ENCODE data around the gene BCAP31.
"Not testable (repeated sequence)": the region's sequence is repeated elsewhere in the genome, so short reads cannot be mapped to it uniquely, and the experiment has no call there.

The BCAP31 gene

DNA sequence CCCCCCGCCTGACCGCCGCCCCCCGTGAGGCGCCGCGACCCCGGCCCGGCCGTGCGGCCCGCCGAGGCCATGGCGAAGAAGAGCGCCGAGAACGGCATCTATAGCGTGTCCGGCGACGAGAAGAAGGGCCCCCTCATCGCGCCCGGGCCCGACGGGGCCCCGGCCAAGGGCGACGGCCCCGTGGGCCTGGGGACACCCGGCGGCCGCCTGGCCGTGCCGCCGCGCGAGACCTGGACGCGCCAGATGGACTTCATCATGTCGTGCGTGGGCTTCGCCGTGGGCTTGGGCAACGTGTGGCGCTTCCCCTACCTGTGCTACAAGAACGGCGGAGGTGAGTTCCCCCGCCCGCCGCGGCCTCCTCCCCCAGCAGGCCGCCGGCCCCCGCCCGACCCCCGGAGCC is 35.7 kb downstream of the BCAP31 start:
- Histone ChIP-seq H3K27me3 (replicated peaks; ENCODE audit: control insufficient read depth, insufficient read depth, low read length, poor library complexity, severe bottlenecking) (no peaks in the 10 kb centered on the region), H3K4me3 (ENCODE audit: insufficient read depth, low read depth, low read length, poor library complexity, severe bottlenecking) (no peak overlapping the region), H3K4me1 (ENCODE audit: control insufficient read depth, insufficient read depth, low read length, poor library complexity, severe bottlenecking) (no peaks in the 10 kb centered on the region), H3K36me3 (ENCODE audit: control insufficient read depth, insufficient read depth, low read length) (no peaks in the 10 kb centered on the region), H3K9me3 (ENCODE audit: control insufficient read depth, low read length) (no peaks in the 10 kb centered on the region), H3K27ac (ENCODE audit: insufficient read depth, low read length, poor library complexity, severe bottlenecking) (no peak overlapping the region)
- DNase-seq: no peak

DNA sequence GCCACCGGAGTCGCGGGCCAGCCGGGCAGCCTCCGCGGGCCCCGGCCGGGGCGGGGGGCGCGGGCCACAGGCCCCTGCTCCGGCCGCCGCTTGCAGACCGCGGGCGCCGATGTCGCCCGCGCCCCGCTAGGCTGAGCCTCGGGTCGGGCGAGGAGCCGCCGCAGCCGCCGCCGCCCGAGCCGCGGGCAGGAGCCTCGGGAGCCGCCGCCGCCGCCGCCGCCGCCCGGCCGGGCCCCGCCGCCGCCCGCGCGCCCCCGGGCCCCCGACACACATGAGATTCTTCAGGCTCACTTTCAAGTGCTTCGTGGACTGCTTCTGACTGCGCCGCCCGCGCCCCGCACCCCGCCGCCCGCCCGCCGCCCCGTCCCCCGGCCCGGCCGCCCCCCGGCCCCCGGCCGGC is 36.1 kb downstream of the BCAP31 start:
- H3K27ac ChIP-seq (ENCODE audit: insufficient read depth, low read length, poor library complexity, severe bottlenecking): no peak overlapping the region
- H3K27me3 ChIP-seq (replicated peaks; ENCODE audit: control insufficient read depth, insufficient read depth, low read length, poor library complexity, severe bottlenecking): no peaks in the 10 kb centered on the region
- H3K4me3 ChIP-seq (ENCODE audit: insufficient read depth, low read depth, low read length, poor library complexity, severe bottlenecking): no peak overlapping the region
- no peaks in the 10 kb centered on the region for H3K9me3 ChIP-seq (ENCODE audit: control insufficient read depth, low read length)
- H3K4me1 ChIP-seq (ENCODE audit: control insufficient read depth, insufficient read depth, low read length, poor library complexity, severe bottlenecking): no peaks in the 10 kb centered on the region
- no peak for DNase-seq
- no peaks in the 10 kb centered on the region for H3K36me3 ChIP-seq (ENCODE audit: control insufficient read depth, insufficient read depth, low read length)

DNA sequence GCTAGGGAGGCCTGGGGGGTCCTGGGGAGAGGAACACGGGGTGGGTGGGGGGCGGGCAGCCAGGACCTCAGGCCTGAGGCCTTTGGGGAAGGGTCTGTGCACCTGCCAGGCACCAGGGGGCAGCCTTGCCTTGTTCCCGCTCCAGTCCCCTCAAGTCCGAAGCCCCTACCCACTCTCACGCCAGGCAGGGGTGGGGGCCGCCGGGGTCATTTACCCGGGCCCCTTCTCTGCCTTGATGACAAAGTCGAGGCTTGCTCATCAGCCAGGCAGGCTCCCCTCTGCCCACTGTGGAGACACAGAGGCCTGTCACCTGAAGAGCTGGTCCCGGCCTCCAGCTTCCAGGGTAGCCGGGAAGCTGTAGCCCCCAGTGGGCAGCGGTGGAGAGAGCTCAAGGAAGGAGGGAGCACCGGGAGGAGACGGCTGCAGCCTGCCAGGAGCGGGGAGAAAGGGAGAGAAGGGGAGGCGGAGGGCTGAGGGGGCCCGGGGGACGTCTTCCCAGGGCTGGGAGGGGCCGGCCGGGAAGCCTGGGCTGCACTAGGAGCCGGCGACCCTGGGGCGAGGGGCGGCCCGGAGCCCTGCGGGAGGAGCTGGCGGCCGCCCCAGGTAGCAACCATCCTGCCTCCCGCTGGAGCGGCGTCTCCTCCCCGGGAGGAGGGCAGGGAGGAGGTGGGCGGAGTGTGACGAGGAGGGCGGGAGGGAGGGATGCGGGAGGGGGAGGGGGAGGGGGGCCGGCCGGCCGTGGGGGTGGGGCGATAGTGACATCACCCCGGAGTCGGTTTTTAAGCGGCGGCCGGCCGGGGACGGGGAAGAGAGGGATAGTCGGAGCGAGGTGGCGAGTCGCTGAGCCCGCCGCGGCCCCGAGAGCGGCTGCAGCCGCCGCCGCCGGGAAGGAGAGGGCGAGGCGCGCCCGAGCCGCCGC is 36.8 kb downstream of the BCAP31 start, which contains the start of gene SLC6A8:
Gene SLC6A8, plus strand, starts transcription at position 806 of the 919 bp plus-strand sequence. CDS start 649 bp downstream, outside the sequence.
- H3K27me3 ChIP-seq (replicated peaks; ENCODE audit: control insufficient read depth, insufficient read depth, low read length, poor library complexity, severe bottlenecking): no peaks in the 10 kb centered on the region
- H3K27ac ChIP-seq (ENCODE audit: insufficient read depth, low read length, poor library complexity, severe bottlenecking): no peak within 1 kb of the TSS
- no peaks in the 10 kb centered on the region for H3K4me1 ChIP-seq (ENCODE audit: control insufficient read depth, insufficient read depth, low read length, poor library complexity, severe bottlenecking)
- no peaks in the 10 kb centered on the region for H3K9me3 ChIP-seq (ENCODE audit: control insufficient read depth, low read length)
- peak; percentile 11 to 27 (median 24) for DNase-seq
- peak within 1 kb of the TSS; percentile 32 for H3K4me3 ChIP-seq (ENCODE audit: insufficient read depth, low read depth, low read length, poor library complexity, severe bottlenecking)
- H3K36me3 ChIP-seq (ENCODE audit: control insufficient read depth, insufficient read depth, low read length): no peaks in the 10 kb centered on the region

DNA sequence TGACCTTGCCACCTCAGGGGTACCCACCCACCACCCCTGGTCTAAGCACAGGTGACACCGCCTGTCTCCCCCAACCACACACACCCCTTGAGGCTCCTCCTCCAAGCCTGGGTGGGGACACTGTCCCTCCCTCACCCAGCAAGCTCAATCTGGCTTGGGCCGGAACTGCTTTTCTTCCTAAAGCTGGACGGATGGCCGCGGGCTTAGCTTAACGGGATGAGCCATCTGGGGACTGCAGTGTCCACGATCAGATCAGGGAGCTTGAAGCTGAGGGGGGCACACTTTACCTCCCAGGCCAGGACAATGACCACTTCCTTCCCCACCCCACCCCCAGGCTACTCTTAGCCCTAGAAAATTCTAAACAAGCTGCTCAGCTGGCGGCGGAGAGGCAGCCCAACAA is 37.5 kb downstream of the BCAP31 start:
- DNase-seq: no peak
- H3K27ac ChIP-seq (ENCODE audit: insufficient read depth, low read length, poor library complexity, severe bottlenecking): no peak overlapping the region
- H3K36me3 ChIP-seq (ENCODE audit: control insufficient read depth, insufficient read depth, low read length): no peaks in the 10 kb centered on the region
- H3K27me3 ChIP-seq (replicated peaks; ENCODE audit: control insufficient read depth, insufficient read depth, low read length, poor library complexity, severe bottlenecking): no peaks in the 10 kb centered on the region
- H3K9me3 ChIP-seq (ENCODE audit: control insufficient read depth, low read length): no peaks in the 10 kb centered on the region
- H3K4me1 ChIP-seq (ENCODE audit: control insufficient read depth, insufficient read depth, low read length, poor library complexity, severe bottlenecking): no peaks in the 10 kb centered on the region
- no peak overlapping the region for H3K4me3 ChIP-seq (ENCODE audit: insufficient read depth, low read depth, low read length, poor library complexity, severe bottlenecking)

DNA sequence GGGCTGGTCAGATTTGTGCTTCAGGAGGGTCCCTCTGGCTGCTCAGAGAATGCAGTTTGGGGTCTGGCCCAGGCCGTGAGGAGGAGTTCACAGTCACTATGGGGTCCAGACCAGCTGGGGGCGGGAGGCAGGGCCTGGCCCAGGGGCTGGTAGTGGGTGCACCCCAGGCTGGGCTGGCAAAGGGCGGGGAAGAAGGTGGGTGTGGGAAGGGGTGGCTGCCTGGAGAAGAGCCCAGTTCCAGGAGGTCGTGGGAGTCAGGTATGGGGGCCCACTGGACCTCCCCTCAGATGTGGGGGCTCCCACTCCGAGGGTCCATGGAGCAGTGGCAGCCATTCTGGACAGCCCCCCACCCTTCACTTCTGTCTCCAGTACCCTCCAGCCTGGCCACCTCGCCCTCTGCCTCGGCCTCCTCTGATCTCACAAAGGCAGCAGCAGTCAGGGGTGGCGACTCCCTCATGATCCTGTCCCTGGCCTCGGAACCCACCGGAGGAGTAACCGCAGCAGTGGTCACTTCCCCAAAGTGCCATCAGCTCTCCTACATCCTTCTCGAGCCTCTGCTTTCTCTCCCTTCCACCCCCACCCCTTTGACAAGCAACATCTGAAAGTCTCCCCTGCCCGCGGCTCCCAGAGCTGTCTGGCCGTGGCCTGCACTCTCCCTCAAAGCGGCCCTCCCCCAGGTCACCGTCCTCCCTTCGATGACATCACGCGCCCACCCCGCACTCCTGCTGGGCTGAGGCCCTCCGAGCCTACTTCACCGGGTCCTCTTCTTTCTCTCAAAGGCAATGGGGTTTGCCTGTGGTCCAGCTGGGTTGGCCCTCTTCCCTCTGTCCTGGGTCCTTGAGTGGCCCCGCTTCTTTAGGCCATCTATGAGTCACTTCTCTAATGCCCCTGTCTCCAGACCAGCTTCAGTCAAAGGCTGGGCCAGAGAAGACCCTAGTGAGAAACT is 38.2 kb downstream of the BCAP31 start:
- no peaks in the 10 kb centered on the region for H3K9me3 ChIP-seq (ENCODE audit: control insufficient read depth, low read length)
- DNase-seq: no peak
- no peaks in the 10 kb centered on the region for H3K4me1 ChIP-seq (ENCODE audit: control insufficient read depth, insufficient read depth, low read length, poor library complexity, severe bottlenecking)
- H3K27me3 ChIP-seq (replicated peaks; ENCODE audit: control insufficient read depth, insufficient read depth, low read length, poor library complexity, severe bottlenecking): no peaks in the 10 kb centered on the region
- H3K36me3 ChIP-seq (ENCODE audit: control insufficient read depth, insufficient read depth, low read length): no peaks in the 10 kb centered on the region
- no peak overlapping the region for H3K27ac ChIP-seq (ENCODE audit: insufficient read depth, low read length, poor library complexity, severe bottlenecking)
- H3K4me3 ChIP-seq (ENCODE audit: insufficient read depth, low read depth, low read length, poor library complexity, severe bottlenecking): no peak overlapping the region

DNA sequence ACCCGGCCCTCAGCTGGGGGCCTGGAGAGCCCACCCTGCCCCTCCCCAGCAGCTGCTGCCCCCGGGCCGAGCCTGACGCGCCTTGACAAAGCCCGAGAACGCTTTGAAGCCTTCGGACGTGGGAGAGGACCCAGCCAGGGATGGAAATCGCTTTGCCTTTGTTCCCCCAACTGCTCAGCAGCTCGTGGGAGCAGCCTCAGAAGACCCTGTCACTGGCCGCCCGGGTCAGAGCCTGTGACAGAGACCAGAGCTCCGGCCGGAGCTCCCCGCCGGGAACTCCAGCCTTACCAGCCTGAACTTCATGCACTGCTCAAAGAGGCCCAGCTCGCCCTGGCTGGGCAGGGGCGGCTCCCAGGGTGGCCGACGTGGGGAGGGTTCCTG is 39.0 kb downstream of the BCAP31 start:
- H3K4me1 ChIP-seq (ENCODE audit: control insufficient read depth, insufficient read depth, low read length, poor library complexity, severe bottlenecking): no peaks in the 10 kb centered on the region
- no peaks in the 10 kb centered on the region for H3K36me3 ChIP-seq (ENCODE audit: control insufficient read depth, insufficient read depth, low read length)
- no peak overlapping the region for H3K27ac ChIP-seq (ENCODE audit: insufficient read depth, low read length, poor library complexity, severe bottlenecking)
- DNase-seq: no peak
- H3K4me3 ChIP-seq (ENCODE audit: insufficient read depth, low read depth, low read length, poor library complexity, severe bottlenecking): no peak overlapping the region
- H3K27me3 ChIP-seq (replicated peaks; ENCODE audit: control insufficient read depth, insufficient read depth, low read length, poor library complexity, severe bottlenecking): no peaks in the 10 kb centered on the region
- no peaks in the 10 kb centered on the region for H3K9me3 ChIP-seq (ENCODE audit: control insufficient read depth, low read length)

DNA sequence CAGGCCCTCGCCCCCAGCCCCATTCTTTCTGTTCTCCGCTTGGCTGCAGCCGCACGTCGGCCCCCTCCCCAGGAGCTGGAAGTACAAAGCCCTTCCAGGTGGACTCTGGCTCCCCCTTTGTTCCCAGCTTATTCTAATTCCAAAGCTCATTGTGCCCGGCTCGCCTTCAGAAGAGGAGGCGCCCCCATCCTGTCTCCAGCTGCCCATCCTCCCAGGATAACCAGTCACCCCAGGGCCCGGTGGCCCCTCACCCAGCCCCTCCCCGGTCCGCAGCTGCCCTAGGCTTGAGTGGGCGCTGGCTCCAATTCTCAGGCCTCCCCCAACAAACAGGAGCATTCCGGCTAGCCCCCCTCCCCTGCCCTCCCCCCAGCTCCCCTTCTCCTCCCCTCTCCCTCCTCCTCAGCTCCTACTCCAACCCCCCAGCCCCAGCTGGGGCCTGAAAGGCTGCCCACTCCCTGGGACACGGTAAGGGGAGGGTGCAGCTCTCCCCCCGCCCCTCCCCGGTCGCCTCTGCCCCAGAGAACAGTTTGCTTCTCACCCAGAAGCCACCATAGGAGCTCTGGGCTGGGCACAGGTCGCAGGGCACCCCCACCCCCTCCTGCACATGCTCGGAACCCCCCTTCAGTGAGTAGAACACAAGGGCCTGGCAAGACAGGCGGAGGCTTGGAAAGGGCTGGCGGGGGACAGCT is 39.6 kb downstream of the BCAP31 start:
- H3K4me3 ChIP-seq (ENCODE audit: insufficient read depth, low read depth, low read length, poor library complexity, severe bottlenecking): no peak overlapping the region
- H3K27ac ChIP-seq (ENCODE audit: insufficient read depth, low read length, poor library complexity, severe bottlenecking): no peak overlapping the region
- H3K4me1 ChIP-seq (ENCODE audit: control insufficient read depth, insufficient read depth, low read length, poor library complexity, severe bottlenecking): no peaks in the 10 kb centered on the region
- H3K27me3 ChIP-seq (replicated peaks; ENCODE audit: control insufficient read depth, insufficient read depth, low read length, poor library complexity, severe bottlenecking): no peaks in the 10 kb centered on the region
- DNase-seq: no peak
- no peaks in the 10 kb centered on the region for H3K36me3 ChIP-seq (ENCODE audit: control insufficient read depth, insufficient read depth, low read length)
- H3K9me3 ChIP-seq (ENCODE audit: control insufficient read depth, low read length): no peaks in the 10 kb centered on the region

DNA sequence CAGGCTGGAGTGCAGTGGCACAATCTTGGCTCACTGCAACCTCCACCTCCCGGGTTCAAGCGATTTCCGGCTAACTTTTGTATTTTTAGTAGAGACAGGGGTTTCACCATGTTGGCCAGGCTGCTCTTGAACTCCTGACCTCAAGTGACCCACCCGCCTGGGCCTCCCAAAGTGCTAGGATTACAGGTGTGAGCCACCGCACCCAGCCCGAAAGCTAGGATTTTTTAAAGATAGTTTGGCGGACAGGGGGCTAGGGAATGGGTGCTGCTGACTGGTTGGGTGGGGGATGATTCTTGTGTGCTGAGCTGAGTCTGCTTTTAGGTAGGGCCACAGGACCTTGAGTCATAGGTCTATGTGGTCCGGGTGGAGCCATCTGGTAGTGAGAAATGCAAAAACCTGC is 40.7 kb downstream of the BCAP31 start:
- not testable (repeated sequence) for DNase-seq; H3K27me3 ChIP-seq (replicated peaks; ENCODE audit: control insufficient read depth, insufficient read depth, low read length, poor library complexity, severe bottlenecking); H3K4me3 ChIP-seq (ENCODE audit: insufficient read depth, low read depth, low read length, poor library complexity, severe bottlenecking); H3K27ac ChIP-seq (ENCODE audit: insufficient read depth, low read length, poor library complexity, severe bottlenecking); H3K9me3 ChIP-seq (ENCODE audit: control insufficient read depth, low read length); H3K36me3 ChIP-seq (ENCODE audit: control insufficient read depth, insufficient read depth, low read length); H3K4me1 ChIP-seq (ENCODE audit: control insufficient read depth, insufficient read depth, low read length, poor library complexity, severe bottlenecking)

DNA sequence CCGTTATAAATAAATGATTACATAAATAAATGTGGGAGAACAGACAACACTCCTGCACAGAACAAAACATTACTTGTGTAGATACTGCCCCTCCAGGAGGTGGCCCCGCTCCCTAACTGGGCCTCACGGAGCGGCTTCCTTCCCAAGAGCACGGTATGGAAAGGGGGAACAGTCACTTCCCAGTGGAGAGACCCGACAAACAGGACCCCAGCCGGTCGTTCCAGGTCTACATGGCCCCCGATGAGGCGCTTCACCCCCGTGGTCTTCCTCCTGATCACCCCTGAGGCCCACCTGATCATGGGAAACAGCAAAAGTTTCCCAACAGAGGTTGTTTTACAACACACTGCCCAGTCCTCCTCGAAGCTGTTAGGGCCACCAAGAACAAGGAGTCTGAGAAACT is 43.0 kb downstream of the BCAP31 start:
- Histone ChIP-seq H3K27ac (ENCODE audit: insufficient read depth, low read length, poor library complexity, severe bottlenecking) (no peak overlapping the region), H3K9me3 (ENCODE audit: control insufficient read depth, low read length) (no peaks in the 10 kb centered on the region), H3K4me1 (ENCODE audit: control insufficient read depth, insufficient read depth, low read length, poor library complexity, severe bottlenecking) (no peaks in the 10 kb centered on the region), H3K27me3 (replicated peaks; ENCODE audit: control insufficient read depth, insufficient read depth, low read length, poor library complexity, severe bottlenecking) (no peaks in the 10 kb centered on the region), H3K4me3 (ENCODE audit: insufficient read depth, low read depth, low read length, poor library complexity, severe bottlenecking) (no peak overlapping the region), H3K36me3 (ENCODE audit: control insufficient read depth, insufficient read depth, low read length) (no peaks in the 10 kb centered on the region)
- DNase-seq: no peak
